KG1 (cell line): ENCODE measurements around the gene AKR1C8.
"Not testable (repeated sequence)": the region's sequence is repeated elsewhere in the genome, so short reads cannot be mapped to it uniquely, and the experiment has no call there.

Source experiments
- DNase-seq: peaks from one replicate; lab custom pipeline; 2025; lab: John Stamatoyannopoulos, UW

The AKR1C8 gene

DNA sequence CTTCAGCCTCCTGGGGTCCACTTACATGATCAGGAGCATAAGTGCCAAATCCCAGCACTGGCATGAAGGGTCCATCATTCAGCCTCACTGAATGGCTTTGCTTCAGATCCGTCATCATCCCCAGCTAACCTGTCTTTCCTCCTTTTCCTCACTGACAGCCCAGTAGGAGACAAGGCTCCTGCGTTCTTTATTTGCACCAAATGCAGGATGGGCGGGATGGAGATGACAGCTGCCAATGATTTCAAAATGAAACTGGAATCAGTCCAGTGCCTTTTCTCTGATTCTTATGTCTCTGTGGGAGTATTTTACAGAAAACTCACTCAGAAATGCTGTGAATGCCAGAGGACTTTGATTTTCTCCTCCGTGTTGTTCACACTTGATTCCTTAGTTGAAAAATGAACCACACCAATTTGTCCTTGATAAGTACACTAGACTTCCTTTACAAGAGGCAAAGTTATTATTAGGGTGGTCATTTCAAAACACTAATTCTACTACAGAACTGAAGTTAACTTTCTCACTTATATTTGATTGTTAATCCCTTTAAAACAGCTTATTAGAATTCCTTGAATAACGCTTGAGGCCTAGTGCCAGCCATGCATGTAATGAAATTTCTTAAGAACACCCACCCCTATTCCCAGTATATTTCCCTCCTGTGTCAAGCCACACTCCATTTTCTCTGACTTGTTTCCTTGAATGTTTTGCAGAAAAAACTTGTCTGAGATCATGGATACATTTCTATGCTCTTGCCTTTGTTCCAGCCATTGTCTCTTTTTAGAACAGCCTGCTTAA is at the start of gene AKR1C8:
AKR1C8 (minus strand) TSS at position 164 of the 789 bp plus-strand sequence; CDS start at position 118, 46 bp downstream.
- no peak for DNase-seq

DNA sequence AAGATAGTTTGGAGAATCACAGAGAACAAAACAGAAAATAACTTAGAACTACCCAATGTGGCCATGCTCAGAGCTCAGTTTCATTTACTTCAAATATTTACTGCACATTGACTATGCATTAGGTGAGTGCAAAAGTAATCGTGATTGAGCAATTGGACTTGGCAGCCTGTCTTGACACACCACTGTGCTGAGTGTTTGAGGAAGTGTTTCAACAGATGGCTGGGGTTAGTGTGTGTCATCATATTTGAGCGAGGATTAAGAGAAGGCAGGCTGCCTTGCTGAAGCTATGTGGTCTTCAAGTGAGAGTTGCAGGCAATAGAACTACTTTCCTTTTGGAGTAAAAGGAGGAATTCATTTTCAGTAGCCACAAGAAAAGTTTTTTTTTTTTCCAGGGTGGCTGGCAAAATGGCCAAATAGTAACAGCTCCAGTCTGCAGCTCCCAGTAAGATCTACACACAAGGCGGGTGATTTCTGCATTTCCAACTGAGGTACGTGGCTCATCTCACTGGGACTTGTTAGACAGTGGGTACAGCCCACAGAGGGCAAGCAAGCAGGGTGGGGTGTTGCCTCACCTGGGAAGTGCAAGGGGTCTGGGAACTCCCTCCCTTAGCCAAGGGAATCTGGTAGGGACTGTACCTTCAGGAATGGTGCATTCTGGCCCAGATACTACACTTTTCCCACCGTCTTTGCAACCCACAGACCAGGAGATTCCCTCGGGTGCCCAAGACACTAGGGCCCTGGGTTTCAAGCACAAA is 49.3 kb upstream of the AKR1C8 start:
- peak; percentile 16 for DNase-seq

DNA sequence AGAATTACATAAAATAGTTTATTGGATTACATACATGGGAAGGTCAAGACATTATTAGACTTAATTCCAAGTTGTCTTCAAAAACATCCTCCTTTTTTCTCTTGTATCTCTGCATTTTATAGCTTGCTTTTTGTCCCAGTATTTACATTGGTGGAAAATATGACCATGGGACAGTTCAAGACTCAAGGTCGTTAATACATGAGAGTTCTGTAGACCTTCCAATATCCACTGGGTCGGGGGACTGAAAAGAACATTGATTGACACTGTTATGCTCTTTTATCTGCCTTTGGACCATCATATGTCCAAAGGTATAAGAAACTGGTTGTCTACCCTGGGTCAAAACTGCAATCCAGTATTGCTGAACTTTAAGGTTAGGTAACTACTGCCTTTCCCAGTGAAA is 48.4 kb upstream of the AKR1C8 start:
- no peak for DNase-seq

DNA sequence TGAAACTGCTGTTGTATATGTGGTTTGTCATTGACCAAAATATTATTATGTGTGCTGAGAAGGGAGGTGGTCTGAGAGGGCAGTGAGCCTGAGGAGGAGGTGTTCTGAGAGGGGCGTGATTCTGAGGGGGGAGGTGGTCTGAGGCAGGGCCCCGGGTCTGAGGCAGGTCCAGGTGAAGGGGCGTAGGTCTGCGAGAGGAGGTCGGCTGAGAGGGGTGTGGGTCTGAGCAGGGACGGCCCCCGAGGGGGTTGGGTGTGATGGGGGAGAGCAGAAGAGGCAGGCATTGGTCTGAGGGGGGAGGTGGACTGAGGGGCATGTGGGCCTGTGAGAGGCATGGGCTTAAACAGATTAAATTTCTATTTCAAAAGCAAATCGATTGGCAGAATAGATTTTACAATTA is 44.1 kb upstream of the AKR1C8 start:
- DNase-seq = no peak

DNA sequence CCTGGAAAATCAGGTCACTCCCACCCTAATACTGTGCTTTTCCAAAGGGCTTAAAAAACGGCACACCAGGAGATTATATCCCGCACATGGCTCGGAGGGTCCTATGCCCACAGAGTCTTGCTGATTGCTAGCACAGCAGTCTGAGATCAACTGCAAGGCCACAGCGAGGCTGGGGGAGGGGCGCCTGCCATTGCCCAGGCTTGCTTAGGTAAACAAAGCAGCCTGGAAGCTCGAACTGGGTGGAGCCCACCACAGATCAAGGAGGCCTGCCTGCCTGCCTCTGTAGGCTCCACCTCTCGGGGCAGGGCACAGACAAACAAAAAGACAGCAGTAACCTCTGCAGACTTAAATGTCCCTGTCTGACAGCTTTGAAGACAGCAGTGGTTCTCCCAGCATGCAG is 38.0 kb upstream of the AKR1C8 start:
- DNase-seq = not testable (repeated sequence)

DNA sequence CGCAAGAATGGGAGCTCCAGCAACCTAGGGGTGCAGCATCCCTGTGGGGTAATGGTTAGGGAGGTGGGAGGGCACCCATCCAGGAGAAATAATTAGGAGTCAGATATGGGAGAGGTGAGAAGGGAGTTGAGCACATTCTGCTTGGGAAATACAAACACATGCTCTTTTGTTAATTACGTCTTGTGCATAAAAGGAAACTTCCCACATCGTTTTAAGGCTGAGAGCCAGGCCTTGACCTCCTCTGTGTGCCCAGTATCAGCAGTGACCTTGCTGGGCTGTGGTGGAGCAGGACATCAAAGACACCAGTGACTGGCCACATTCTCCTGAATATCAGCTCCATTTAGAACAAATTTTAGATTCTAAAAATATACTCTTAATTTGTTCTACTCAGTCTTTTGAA is 34.3 kb upstream of the AKR1C8 start:
- DNase-seq = no peak

DNA sequence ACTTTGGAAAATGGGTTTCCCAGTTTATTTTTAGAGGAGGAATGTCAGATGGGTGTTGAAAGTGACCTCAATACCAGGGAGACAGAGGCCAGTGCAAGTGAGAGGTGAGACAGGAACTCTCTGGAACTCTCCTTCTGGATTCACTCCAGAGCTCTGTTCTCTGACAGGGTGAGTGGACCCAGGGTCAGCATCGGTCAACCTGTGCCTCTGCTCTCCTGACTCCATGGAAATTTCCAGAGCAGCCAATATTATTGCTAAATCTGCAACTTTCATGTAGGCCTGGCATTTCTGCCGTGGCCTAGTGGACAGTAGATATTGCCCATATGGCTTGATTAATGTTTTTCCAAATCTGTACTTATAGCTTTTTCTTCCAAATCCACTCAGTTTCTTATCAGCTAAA is 31.9 kb upstream of the AKR1C8 start:
- no peak for DNase-seq

DNA sequence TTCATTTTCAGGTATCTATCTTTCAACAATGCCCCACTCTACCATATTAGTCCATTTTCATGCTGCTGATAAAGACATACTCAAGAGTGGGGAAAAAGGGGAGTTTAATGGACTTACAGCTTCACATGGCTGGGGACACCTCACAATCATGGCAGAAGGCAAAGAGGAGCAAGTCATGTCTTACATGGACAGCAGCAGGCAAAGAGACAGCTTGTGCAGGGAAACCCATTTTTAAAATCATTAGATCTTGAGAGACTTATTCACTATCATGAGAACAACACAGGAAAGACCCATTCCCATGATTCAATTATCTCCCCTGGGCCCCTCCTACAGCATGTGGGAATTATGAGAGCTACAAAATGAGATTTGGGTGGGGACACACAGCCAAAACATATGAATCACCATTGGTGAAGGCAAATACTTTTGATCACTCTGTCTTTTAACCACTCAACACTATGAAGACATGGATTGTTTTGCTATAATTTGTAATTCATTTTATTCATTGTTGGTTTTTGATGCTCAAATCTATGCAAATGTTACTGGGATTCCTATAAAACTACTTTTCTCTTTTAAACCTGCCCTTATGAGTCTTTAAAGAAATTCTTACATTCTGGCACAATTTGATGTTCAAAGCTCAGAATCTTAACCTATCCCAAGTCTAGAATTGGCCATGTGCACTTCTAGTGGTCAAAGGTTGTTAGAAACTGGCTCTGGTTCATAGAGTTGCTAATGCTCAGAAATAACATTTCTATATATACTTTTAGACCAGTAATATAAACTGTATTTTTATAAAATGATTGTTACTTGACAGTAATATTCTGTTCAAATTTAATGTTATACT is 27.0 kb upstream of the AKR1C8 start:
- no peak for DNase-seq

DNA sequence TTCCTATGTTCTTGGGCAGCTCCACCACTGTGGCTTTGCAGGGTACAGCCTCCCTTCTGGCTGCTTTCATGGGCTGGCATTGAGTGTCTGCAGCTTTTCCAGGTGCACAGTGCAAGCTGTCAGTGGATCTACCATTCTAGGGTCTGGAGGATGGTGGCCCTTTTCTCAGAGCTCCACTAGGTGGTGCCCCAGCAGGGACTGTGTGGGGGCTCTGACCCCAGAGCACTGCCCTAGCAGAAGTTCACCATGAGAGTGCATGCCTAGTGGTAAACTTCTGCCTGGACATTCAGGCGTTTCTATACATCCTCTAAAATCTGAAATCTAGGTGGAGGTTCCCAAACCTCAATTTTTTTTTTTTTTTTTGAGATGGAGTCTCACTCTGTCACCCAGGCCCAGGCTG is 25.3 kb upstream of the AKR1C8 start:
- not testable (repeated sequence) for DNase-seq

DNA sequence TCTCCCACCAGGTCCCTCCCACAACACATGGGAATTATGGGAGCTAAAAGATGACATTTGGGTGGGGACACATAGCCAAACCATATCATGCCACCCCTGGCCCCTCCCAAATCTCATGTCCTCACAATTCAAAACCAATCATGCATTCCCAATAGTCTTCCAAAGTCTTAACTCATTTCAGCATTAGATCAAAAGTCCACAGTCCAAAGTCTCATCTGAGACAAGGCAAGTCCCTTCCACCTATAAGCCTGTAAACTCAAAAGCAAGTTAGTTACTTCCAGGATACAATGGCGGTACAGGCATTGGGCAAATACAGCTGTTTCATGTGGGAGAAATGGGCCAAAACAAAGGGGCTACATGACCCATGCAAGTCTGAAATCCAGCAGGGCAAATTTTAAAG is 24.8 kb upstream of the AKR1C8 start:
- DNase-seq = not testable (repeated sequence)

DNA sequence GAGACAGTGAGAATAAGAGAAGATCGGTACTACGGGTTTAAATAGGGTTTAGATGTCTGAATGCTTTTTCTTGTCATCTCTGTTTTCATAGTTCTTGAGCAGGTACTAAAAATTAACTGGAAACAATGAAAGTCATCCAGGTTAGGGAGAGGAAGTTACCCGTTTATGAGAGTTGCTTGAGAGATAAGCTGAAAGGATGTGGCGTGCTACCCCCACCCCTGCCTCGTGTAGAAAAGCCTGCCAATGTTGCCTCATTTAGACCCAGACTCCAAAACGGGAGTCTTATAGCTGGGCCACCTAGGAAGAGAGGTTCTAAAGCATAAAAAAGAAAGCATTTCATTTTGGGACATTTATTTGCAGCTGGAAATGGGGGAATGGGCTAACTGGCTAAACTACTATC is 21.8 kb upstream of the AKR1C8 start:
- DNase-seq = no peak

DNA sequence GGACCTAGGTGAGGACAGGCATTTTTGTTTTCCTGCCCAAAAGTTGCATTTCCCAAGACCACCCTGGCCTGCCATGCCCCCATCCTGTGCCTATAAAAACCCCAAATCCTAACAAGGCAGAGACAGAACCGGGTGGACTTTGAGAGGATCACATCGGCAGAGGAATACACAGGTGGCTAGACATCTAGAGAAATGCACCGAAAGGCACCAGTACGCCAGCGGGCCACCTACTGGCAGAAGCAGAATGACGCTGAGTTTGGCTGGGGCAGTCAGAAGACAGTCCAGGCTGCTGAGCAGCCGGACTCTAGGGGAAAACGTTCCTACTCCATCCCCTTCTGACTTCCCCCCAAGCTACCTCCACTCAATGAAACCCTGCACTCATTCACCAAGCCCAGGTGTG is 14.4 kb upstream of the AKR1C8 start:
- DNase-seq = no peak

DNA sequence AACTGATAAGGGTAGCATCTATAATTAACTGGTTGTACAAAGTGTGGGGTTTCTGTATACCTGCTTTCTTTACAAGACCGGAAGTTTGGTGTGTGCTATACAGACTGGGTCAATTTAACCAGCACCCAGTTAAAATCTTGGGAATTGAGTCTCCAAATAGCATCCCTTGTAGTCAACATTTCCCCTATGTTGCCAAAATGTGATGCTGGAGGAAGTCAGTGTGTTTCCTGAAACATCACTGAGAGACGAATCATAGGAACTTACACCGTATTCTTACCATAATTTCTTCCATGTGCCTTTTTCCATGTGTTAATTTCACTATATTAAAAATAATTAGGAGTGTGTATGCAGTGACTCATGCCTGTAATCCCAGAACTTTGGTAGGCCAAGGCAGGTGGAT is 13.4 kb upstream of the AKR1C8 start:
- no peak for DNase-seq

DNA sequence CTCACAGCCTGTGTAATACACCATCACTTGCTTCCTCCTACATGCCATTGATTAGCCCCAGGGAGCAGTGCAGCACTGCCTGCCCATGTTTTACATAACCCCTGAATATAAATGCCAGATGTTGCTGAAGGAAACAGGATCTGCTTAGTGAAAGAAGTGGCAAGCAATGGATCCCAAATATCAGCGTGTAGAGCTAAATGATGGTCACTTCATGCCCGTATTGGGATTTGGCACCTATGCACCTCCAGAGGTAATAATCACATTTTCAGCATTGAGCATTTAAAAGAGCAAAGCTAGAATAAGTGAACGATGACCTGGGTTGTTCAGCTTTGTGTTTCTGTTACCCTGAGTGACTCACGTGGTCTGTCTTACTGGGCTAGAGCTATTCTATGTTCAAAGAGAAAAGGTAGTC is 11.8 kb upstream of the AKR1C8 start, which contains the start of gene AKR1C4:
AKR1C4 (plus strand) TSS at position 136 of the 412 bp plus-strand sequence; CDS start at position 167, 31 bp downstream.
- DNase-seq = no peak

DNA sequence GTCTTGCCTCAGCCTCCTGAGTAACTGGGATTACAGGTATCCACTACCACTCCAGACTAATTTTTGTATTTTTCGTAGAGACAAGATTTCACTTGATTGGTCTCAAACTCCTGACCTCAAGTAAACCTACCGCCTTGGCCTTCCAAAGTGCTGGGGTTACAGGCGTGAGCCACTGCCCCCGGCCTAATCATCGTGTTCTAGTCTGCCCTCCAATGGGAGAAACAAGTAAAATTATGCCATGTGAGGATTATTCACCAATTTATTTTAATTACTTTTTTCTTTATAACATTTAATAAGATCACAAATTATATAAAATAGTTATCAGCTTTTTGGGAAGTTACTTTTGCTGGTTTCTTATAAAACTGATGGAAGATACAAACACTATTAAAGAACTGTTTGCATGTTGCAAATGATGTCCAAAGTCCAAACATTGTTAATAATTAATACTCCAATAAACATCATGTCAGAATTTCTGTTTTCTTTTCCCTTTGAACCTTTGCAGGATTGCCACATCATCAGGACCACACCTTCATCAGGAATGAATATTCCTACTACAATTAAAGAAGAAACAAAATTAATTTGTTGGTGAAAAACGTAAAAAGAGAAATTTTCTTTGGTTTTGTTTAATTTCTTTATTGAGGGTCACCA is 10.9 kb upstream of the AKR1C8 start:
- DNase-seq = no peak

DNA sequence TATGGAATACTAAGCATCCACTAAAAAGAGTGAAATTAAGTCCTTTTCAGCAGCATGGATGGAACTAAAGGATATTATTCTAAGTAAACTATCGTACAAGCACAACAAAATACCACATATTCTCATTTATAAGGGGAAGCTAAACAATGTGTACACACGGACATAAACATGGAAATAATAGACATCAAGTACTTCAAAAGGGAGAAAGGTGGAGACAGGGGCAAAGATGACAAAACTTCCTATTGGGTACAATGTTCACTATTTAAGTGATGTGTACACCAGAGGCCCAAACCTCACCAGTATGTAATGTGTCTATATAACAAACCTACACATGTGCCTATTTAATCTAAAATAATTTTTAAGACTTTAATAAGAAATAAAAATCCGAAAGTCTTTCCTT is 9.5 kb upstream of the AKR1C8 start:
- no peak for DNase-seq

DNA sequence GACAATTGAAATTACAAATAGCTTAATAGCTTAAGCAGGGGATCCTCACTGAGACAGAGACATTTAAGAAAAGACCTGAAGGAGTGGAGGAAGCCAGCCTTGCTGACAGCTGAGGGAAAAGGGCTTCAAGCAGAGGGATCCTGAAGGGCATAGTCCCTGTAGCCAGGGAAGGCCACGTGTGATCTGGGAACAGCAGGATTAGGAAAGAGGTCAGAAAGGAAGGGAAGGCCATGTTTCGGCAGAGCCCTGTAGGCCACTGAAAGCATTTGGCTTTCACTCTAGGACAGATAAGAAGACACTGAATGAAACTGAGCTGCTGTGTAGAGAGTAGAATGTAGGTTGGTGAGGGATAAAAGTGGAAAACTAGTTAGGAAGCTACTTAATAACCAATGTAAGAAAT is 3.4 kb upstream of the AKR1C8 start:
- DNase-seq = no peak

DNA sequence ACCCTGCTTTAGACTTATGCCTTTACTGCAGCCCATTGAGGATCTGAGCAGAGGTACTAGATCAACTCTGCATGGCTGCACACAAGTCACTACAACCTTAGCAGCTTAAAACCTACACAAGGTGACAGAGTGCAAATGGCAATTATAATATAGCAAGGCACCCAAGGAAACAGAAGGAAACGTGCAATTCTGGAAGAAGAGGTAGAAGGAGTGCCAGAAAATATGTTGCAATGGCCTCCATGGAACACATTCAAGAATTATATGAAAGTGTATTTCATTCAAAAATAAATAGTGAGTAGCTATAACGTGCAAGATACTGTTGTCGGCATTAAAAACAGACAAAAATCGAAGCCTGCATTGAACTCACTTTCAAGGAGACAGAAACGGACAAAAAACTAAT is 2.9 kb upstream of the AKR1C8 start:
- no peak for DNase-seq

DNA sequence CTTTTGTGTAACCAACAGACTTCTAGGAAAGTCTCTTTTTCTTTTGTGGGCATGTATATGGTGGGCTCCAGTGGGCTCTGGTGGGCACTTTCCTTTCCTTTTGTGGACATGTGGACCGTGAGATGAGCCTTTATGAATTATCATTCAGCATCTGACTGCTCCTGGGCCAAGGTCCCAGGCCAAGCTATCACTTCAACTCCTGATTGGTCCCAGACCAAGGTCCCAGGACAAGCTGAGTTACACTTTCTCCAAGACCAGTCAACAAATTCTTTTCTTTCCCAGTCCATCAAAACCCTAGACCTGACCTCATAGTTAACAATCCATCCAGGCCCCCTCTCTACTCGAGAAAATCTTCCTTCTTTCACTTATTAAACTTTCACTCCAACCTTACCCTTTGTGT is 1.0 kb downstream of the AKR1C8 start:
- DNase-seq = no peak

DNA sequence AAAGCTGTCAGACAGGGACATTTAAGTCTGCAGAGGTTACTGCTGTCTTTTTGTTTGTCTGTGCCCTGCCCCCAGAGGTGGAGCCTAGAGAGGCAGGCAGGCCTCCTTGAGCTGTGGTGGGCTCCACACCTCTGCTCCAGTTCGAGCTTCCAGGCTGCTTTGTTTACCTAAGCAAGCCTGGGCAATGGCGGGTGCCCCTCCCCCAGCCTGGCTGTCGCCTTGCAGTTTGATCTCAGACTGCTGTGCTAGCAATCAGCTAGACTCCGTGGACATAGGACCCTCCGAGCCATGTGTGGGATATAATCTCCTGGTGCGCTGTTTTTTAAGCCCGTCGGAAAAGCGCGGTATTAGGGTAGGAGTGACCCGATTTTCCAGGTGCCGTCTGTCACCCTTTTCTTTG is 4.4 kb downstream of the AKR1C8 start:
- not testable (repeated sequence) for DNase-seq

DNA sequence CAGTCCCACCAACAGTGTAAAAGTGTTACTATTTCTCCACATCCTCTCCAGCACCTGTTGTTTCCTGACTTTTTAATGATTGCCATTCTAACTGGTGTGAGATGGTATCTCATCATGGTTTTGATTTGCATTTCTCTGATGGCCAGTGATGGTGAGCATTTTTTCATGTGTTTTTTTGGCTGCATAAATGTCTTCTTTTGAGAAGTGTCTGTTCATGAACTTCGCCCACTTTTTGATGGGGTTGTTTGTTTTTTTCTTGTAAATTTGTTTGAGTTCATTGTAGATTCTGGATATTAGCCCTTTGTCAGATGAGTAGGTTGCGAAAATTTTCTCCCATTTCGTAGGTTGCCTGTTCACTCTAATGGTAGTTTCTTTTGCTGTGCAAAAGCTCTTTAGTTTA is 9.4 kb downstream of the AKR1C8 start:
- not testable (repeated sequence) for DNase-seq

DNA sequence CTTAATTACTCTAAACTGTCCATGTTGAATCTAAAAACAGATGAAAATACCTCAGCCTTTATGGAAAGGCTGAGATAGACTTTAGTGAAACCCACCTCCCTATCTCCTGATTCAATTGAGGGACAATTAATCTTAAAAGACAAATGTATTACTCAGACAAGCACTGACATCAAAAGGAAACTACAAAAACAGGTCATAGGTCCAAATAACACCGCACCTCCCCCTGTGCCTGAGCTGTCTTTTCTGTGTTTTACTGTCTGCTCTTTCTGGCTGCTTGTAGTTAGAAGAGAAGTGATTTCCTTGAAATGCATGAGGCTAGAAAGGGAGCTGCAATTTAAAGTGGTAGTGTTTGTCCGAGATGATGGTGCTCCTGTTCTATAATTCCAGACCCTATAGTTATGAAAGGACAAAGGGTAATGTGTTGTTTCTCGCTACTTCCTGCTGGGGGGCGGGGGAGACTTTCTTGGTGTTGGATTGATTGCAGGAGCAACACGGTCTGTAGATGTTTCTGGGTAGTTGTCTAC is 16.0 kb downstream of the AKR1C8 start:
- DNase-seq = no peak
